Measurements from ENCODE around the gene SPEG.
A peak's percentile ranks its signal among the peaks of the same experiment; 100 is the strongest.

Gene SPEG

GRCh38 chr2:219530048-219530963, 95.7 kb downstream of the SPEG start:
- peak; percentile 51 to 62 for DNase-seq (ENCODE audit: low read depth in 2 of 2)

DNA sequence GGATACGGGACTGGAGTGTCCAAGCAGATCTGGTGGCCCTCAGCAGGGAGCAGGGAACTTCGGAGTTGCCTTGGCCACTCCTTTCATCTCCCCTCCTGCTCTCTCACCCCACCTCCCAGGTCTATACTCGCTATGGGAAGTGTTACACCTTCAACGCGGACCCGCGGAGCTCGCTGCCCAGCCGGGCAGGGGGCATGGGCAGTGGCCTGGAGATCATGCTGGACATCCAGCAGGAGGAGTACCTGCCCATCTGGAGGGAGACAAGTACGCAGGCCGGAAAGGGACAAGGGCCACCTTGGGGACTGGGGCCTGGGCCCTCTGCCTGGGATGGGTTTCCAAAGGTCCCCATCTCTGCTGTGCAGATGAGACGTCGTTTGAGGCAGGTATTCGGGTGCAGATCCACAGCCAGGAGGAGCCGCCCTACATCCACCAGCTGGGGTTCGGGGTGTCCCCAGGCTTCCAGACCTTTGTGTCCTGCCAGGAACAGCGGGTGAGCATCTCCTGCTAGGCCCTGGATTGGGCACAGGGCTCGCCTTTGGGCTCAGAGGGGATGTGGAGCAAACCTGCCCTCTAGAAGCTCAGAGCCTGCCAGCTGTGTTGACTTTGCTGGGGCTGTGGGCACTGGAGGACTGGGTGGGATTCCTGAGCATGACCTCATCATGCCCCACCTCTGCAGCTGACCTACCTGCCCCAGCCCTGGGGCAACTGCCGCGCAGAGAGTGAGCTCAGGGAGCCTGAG, 97.2 kb downstream of the SPEG start:
- DNase-seq (ENCODE audit: low read depth in 2 of 2) = no peak

DNA sequence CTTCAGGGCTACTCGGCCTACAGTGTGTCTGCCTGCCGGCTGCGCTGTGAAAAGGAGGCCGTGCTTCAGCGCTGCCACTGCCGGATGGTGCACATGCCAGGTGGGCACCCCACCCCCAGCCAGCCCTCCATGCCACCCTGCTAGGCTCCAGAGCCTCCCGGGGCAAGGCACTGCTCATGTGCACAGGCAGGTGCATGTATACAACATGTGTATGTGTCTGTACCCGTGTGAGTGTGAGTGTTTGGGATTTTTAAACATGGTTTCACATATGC, 97.7 kb downstream of the SPEG start:
- DNase-seq (ENCODE audit: low read depth in 2 of 2) = no peak

DNA sequence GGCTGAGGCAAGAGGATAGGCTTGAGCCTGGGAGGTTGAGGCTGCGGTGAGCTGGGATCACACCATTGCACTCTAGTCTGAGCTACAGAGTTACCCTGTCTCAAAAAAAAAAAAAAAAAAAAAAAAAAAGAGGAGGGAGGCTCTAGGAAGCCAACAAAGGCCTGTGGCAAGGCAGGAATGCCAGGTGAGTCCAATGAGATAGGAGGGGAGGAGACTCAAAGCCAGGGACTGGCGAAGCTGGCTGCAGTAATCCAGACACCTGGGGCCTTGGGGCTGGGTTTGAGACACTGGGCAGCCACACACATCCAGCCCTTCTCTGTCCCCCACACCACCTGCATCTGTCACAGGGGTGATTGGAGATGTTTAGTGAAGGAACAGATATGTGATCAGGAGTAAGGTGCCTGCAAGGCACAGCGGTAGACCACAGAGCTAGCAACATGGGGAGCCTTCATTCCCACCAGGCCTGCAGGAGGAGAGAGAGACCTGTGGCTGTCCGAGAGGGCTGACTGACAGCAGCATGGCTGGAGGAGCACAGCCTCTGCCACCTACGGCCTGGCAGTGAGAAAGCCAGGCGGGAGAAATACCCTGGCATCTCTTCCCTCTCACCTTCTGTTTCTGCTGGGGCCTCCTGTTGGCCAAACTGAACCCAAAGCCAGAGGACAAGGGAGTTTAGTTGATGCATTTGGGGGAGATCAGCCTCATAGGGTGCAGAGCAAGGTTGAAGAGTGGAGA, 99.5 kb downstream of the SPEG start:
- DNase-seq (ENCODE audit: low read depth in 2 of 2) = no peak

GRCh38 chr2:219536425-219536824, 101.8 kb downstream of the SPEG start:
- DNase-seq (ENCODE audit: low read depth in 2 of 2) = no peak

DNA sequence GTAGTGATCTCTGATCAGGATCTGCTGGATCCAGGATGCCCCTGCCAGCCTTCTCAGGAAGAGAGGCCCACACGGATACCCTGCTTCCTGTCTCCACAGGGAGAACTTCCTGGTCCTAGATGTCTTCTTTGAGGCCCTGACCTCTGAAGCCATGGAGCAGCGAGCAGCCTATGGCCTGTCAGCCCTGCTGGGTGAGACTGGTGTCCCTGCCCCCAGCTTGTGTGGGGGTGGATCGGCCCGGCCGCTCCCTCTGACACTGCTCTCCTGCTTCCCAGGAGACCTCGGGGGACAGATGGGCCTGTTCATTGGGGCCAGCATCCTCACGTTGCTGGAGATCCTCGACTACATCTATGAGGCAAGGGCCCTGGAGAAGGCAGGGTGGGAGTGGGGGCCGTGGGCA, 102.3 kb downstream of the SPEG start:
- no peak for DNase-seq (ENCODE audit: low read depth in 2 of 2)

DNA sequence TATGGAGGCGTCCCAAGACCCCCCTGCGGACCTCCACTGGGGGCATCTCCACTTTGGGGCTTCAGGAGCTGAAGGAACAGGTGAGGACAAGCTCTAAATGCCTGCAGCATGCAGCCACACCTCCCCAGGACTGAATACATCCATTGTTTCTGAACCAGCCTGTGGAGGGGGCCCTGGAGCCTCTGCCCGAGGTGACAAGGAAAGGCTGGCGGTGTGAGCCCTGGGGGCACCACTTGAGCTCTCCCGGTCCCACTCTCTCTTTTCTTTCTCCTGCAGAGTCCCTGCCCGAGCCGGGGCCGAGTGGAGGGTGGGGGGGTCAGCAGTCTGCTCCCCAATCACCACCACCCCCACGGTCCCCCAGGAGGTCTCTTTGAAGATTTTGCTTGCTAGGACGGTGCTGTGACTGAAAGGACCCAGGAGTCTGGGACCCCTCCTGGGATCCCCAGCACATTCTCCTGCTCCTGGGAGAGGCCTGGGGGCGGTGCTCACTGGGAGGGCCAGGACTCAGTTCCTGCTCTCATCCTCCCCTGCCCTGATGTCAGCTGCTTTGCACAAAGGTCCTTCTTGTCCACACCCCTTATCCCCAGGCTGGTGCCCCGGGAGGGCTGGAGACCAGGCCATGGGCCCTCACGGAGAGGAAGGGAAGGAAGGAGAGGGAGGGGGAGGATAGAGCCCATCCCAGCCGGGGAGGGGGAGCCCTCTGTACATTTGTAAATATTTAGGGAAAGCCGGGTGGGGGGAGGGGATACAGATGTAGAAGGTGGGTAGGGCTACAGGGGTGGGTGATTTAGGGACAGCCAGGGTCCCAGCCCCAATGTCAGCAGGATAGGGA, 103.2 kb downstream of the SPEG start:
- no peak for DNase-seq (ENCODE audit: low read depth in 2 of 2)

DNA sequence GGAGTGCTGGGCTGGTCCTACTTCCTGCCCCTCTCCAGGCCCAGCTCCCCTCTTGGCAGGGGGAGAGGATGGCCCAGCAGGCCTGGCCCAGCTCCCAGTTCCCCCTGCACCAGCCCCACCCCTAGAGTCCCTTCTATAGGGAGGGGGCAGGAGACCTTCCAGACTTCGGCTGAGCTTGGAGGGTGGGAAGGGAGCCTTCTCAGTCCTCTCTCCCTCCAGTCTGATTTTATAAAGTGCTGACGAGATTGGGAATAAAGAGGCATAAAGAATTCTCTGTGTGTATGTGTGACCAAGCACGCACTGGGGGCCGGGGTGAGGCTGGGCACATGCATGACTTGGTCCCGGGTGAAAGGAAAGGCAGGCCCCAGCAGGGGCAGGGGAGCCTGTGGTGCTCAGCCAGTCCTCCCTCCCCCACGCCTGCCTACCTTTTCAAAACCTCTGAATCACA, 103.9 kb downstream of the SPEG start:
- no peak for DNase-seq (ENCODE audit: low read depth in 2 of 2)

DNA sequence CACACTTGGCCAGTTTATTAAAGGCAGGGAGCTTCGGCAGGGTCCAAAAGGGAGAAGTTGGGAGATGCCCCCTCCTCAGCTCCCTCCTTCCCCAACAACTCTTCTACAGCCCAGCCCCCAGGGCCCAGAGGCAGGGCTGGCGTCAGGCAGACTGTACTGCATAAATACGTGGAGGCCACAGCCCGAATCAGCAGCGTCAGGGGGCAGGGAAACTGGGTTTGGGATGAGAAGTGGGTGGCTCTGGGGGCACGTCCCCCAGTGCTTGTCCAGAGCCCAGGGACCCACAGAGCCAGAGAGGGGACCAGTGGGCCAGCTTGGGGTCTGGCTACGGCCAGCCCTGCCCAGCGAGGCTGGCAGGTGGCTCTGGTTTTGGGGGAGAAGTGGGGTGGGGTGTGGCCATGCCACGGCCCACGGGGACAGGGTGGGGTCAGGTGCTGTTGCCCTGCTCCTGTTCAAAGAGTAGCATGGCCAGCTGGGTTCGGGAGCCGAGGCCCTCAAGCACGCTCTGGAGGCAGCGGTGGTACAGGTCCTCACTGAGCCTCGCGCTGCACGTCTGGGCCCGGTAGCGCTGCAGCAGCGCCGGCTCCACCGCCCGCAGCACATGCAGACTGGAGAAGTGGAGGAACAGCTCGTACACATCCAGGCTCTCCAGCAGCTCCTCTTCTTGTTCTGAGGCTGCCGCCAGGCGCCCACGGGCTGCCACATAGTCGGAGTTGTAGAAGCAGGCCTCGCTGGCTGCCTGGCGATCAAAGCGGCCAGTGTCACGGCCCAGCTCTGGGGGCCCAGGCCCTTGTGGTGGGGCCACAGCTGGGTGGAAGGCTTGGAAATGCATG, 104.5 kb downstream of the SPEG start:
- DNase-seq (ENCODE audit: low read depth in 2 of 2) = no peak

DNA sequence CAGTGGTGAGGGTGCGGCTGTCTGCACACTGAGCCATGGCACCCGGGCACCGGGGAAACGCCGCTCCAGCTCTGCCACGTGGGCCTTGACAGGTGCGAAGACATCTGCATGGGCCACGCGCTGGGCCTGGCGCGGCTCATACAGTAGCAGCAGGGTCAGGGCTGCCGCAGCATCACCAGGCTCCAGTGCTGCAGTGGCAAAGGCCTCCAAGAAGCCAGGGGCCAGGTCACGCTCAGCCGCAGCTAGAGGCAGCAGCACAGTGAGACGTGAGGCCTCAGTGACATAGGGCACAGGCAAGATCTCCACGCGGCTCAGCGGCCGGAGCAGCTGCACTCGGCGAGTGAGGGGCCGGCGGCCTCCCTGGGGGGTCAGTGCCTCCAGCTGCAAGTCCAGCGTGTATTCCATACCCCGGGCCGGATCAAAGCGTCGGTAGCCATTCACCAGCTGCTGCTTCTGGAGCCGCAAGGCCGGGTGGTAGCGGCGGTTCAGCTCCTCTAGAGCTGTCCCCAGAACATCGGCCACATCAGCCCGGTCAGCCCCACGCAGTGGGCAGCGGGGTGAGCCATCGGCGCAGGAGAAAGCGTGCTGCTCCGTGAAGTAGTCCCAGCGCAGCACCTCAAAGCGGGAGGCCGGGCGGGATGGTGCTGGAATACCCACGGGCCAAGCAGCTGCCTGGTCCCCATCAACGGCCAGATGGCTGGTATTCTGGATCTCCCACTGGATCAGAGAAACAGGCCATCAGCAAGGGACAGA, 105.5 kb downstream of the SPEG start:
- no peak for DNase-seq (ENCODE audit: low read depth in 2 of 2)

DNA sequence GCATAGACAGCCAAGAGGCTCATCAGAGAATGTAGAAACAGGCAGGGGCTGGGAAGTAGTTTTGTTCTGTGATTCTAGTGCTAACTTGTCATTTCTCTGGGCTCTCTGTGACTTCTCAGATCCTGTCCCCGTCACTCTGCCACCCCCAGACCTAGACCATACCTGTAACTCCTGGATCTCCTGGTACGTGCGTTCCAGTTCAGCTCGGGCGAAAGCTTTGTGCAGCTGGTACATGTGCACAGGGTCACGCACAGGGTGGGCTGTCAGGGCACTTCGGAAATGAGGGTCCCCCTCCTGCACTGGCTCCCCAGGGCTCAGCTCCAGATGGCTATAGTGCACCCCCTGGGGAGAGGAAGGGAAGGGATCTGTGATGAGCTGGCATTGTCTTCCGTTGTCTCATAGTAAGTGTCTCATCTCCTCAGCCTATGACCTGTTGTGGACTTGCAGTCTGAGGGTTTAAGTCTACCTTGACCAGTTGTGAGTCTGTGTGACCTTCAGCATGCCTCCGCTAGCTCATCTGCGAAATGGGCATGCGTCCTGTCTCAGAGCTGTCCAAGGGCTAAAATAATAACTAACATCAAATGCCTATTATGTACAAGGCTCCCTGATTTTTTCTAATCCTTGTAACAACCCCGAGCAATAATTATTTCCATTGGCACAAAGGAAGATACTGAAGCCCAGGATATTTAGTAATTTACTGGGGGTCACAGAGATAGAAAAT, 106.3 kb downstream of the SPEG start:
- DNase-seq (ENCODE audit: low read depth in 2 of 2) = no peak

DNA sequence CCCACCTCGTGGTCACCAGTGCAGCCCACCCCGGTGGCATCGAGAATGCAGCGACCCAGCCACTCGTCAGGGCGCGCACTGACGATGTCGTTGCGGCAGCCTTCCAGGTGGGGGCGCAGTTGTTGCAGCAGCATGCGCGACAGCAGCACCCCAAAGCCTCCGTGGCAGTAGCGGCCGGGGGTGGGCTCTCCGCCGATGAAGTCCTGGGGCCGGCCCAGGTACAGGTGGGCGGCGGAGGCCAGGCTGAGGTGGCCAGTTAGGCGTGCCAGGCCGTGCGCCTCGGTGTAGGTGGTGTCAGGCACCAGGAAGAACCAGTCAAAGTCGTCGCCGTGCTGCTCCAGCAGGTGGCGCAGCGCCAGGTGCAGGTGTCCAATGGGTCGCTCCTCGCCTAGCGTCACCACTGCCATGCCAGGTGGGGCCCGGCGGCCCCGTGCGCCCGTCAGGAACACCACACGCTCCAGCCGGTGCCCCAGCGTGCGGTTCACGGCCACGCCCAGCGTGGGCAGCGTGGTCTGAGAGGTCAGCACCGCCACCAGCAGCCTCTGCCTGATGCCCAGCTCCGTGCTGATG, 107.1 kb downstream of the SPEG start:
- peak; percentile 66 to 72 for DNase-seq (ENCODE audit: low read depth in 2 of 2)

- DNase-seq (ENCODE audit: low read depth in 2 of 2) = no peak
These were observed 108.4 kb downstream of the SPEG start for GRCh38 chr2:219542931-219543595.

DNA sequence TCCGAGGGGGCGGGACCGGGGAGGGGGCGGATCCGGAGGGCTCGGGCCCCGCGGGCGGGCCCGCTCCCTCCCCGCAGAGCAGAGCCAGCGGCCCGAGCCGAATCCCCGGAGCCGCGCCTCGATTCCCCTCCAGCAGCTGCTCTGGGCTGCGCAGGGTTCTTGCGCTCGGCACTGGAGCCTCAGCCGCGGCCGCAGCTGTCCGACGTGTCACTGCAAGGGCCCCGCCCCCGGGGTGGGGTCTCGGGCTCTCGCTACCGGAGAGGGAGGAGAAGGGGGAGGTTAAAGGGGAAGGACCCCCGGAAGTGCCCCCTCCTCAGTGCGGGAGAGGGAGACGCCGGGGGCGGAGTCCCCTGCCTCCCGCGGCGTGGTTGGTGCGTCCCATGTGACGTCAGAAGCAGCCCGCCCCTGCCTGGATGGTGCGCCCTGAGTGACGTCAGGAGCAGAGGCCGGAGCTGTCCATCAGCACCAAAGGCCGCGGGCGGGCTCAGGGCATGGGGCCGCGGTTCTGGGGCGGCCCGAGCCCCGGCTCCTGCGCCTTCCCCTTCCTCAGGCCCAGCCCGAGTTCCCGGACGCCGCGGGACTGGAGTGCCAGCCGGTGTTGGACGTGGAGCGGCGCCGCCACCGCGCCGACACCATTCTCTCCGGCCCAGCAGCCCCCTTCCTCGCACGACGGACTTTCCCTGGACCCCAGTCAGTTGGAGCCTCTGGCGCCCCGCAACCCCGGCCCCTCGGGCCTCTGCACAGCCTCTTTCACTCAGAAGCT, 109.1 kb downstream of the SPEG start, which contains the start of the genes CHPF and TMEM198:
TSS of gene CHPF (minus strand) at position 214 of the 763 bp plus-strand sequence. CDS start 271 bp downstream, outside the sequence.
TSS of gene TMEM198 (plus strand) at position 433 of the 763 bp plus-strand sequence. CDS start 700 bp downstream, outside the sequence.
- DNase-seq (ENCODE audit: low read depth in 2 of 2) = peak; percentile 81 to 84

DNA sequence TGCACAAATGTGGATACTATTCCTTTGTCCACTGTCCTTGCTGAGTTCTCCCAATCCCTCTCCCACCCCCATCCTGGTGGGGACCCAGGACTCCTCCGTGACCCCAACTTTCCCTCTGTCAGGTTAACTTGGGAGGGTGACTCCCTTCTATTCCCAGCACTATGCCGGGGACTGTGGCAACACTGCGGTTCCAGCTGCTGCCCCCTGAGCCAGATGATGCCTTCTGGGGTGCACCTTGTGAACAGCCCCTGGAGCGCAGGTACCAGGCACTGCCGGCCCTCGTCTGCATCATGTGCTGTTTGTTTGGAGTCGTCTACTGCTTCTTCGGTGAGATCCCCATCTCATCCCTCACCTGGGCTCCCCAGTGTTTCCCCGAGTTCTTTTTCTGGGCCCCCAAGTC, 109.9 kb downstream of the SPEG start:
- DNase-seq (ENCODE audit: low read depth in 2 of 2) = no peak

DNA sequence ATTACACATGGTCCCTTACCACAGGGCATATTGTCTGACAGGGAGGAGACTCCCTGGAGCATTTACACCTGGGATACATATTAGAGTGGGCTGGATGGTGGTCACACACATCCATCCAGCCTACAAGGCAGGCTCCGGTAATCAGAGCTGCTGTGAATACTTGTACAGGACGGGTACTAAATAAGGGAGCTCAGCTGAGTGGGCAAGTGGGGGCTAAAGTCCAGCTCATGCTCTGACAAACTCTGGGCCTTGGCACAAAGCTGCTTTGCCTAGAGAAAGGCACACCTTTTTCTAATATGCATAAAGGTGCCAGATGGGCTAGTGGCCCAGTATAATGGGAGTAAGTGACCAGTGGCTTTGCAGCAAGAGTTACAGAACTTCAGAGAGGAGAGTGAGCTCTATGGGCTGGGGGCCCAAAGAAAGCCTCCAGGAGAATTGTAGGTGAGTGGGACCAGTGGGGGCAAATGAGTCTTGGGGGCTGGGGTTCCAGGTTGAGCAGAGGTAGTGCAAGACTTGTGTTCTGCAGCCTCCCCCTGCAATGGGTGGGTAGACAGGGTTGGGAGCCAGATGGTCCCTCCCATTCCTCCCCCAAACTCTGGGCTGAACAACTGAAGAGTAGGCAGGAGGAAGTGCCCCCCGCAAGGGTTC, 110.8 kb downstream of the SPEG start:
- DNase-seq (ENCODE audit: low read depth in 2 of 2) = no peak

DNA sequence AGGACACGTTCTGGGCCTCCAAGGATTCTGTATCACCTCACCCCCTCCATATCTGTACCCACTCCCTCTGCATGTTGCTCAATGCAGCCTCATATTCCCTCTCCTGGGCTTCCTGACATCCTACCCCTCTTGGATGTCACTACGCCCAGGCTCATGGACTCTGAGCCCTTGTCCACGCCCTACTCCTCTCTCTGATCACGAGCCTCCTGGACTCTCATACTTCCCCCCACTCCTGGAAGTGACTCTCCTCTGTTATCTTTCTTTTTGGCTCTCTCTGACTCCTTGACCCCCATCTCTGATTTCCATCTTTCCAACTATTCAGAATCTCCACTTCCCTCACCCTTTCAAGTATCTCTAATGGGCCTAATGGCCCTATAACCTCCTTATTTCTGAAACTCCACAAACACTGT, 111.3 kb downstream of the SPEG start:
- no peak for DNase-seq (ENCODE audit: low read depth in 2 of 2)

Measured in stimulated activated CD8-positive, alpha-beta memory T cell treated with anti-CD3 and anti-CD28 coated beads, Interleukin-15, amount 100 ng/mL, for 4 hours (primary cell).